GM12878 (cell line): Measurements from ENCODE around the gene TGFBR3. TPM values are rescaled to one million over a fixed set of nuclear protein-coding genes. Genes with fewer than 3 reads are reported as not detected.

Experiments
- ATAC-seq: fragments of 200-7000 bp; cut with Tn5 transposase; 3 replicates; pipeline ENCODE4 v1.9.1; 2020; ENCODE audit warnings: mild to moderate bottlenecking, moderate library complexity
- BruUV-seq: library from RNA; stranded (reverse); fragments of 400-500 nt; replicated peaks from 2 replicates; lab custom pipeline; 2021; lab: Mats Ljungman, UMichigan
- CTCF ChIA-PET: fragments of 300-600 bp; sonication (Branson Sonifier 250); formaldehyde crosslinking; extraction: SDS; loops from one replicate; lab custom pipeline; 2021; ENCODE audit warnings: inconsistent platforms; lab: Yijun Ruan, JAX
- POLR2A ChIA-PET: fragments of 350-600 bp; formaldehyde crosslinking; extraction: SDS; loops from one replicate; lab custom pipeline; 2021; ENCODE audit warnings: inconsistent platforms; lab: Charles Lee
- RAD21 ChIA-PET: fragments of 300-600 bp; sonication (Branson Sonifier 250); formaldehyde crosslinking; loops from one replicate; lab custom pipeline; 2023; ENCODE audit warnings: antibody characterized with exemption; ENCODE audit not compliant: unreplicated experiment; lab: Charles Lee
- SMC1A ChIA-PET: fragments of 300-600 bp; sonication (Branson Sonifier 250); formaldehyde crosslinking; loops from one replicate; lab custom pipeline; 2023; ENCODE audit not compliant: unreplicated experiment, uncharacterized antibody; lab: Charles Lee
- DNase-seq: peaks from one replicate; pipeline ENCODE4 v3.0.0-alpha.2; 2011; ENCODE audit warnings: low read depth, low spot score
- FAIRE-seq: peaks from 3 replicates; lab custom pipeline; 2011; peaks lifted over from hg19 to GRCh38; lab: Jason Lieb, UNC
- H2AFZ ChIP-seq: 2 replicates; pipeline ENCODE4 v1.6.0; 2011; ENCODE audit warnings: low read depth, low read length, control low read depth; ENCODE audit not compliant: control insufficient read depth
- H3K27ac ChIP-seq: 2 replicates; pipeline ENCODE4 v1.5.1; 2011; ENCODE audit warnings: control low read depth; ENCODE audit not compliant: control insufficient read depth, insufficient read depth
- H3K27me3 ChIP-seq, 2 experiments: replicated peaks in 1 of 2; 2 replicates each; pipeline versions ENCODE4 v1.6.0 to v1.6.1; 2011; ENCODE audit warnings: low read length in 1 of 2; ENCODE audit not compliant: control insufficient read depth in 2 of 2, insufficient read depth in 2 of 2
- H3K36me3 ChIP-seq, 2 experiments: 2 replicates each; pipeline ENCODE4 v1.5.1; 2011; ENCODE audit warnings: low read length in 1 of 2; ENCODE audit not compliant: control insufficient read depth in 2 of 2, insufficient read depth in 2 of 2
- H3K4me1 ChIP-seq: 2 replicates; pipeline ENCODE4 v1.6.1; 2011; ENCODE audit warnings: mild to moderate bottlenecking, low read length, moderate library complexity, mixed read lengths; ENCODE audit not compliant: control insufficient read depth, insufficient read depth
- H3K4me2 ChIP-seq: 2 replicates; pipeline ENCODE4 v1.6.0; 2011; ENCODE audit warnings: control low read depth; ENCODE audit not compliant: control insufficient read depth, insufficient read depth
- H3K4me3 ChIP-seq: fragments of 200-600 bp; sonication (generic); 2 replicates; pipeline ENCODE4 v1.5.1; 2016
- H3K79me2 ChIP-seq: 2 replicates; pipeline ENCODE4 v1.6.0; 2011; ENCODE audit warnings: low read length; ENCODE audit not compliant: control insufficient read depth, insufficient read depth
- H3K9ac ChIP-seq: 2 replicates; pipeline ENCODE4 v1.8.0; 2011; ENCODE audit warnings: low read length, control low read depth, mixed read lengths; ENCODE audit not compliant: control insufficient read depth, insufficient read depth
- H3K9me3 ChIP-seq: replicated peaks from 3 replicates; pipeline ENCODE4 v1.5.1; 2011; ENCODE audit warnings: mild to moderate bottlenecking, low read length; ENCODE audit not compliant: control insufficient read depth, insufficient read depth
- H4K20me1 ChIP-seq: 2 replicates; pipeline ENCODE4 v1.6.0; 2011; ENCODE audit not compliant: control insufficient read depth, insufficient read depth
- ATF3 ChIP-seq: IDR thresholded peaks from 2 replicates; pipeline ENCODE4 v1.6.1; 2011; ENCODE audit warnings: low read depth, mild to moderate bottlenecking, low read length, moderate library complexity, borderline replicate concordance; ENCODE audit errors: extremely low read depth
- HDGF ChIP-seq: fragments of 450-650 bp; IDR thresholded peaks from 2 replicates; pipeline ENCODE4 v1.6.1; 2016; ENCODE audit warnings: antibody characterized with exemption
- HSF1 ChIP-seq: fragments of 150-350 bp; IDR thresholded peaks from 2 replicates; pipeline ENCODE4 v1.6.1; 2014; ENCODE audit warnings: mild to moderate bottlenecking, low read depth, low read length
- MEF2B ChIP-seq: fragments of 450-650 bp; IDR thresholded peaks from 2 replicates; pipeline ENCODE4 v1.6.1; 2018; ENCODE audit warnings: mild to moderate bottlenecking, moderate library complexity; ENCODE audit not compliant: partially characterized antibody, poor library complexity, severe bottlenecking
- MTA2 ChIP-seq: fragments of 450-650 bp; IDR thresholded peaks from 2 replicates; pipeline ENCODE4 v1.6.1; 2016; ENCODE audit warnings: low read depth, mild to moderate bottlenecking, moderate library complexity
- MTA3 ChIP-seq: IDR thresholded peaks from 2 replicates; pipeline ENCODE4 v1.6.1; 2012; ENCODE audit warnings: low read length, inconsistent platforms, borderline replicate concordance
- PKNOX1 ChIP-seq: fragments of 450-650 bp; IDR thresholded peaks from 2 replicates; pipeline ENCODE4 v1.6.1; 2016; ENCODE audit warnings: mild to moderate bottlenecking
- RAD51 ChIP-seq: fragments of 450-650 bp; IDR thresholded peaks from 2 replicates; pipeline ENCODE4 v1.6.1; 2016; ENCODE audit warnings: moderate library complexity, mild to moderate bottlenecking, inconsistent platforms
- SPI1 ChIP-seq: IDR thresholded peaks from 2 replicates; pipeline ENCODE4 v1.6.1; 2011; ENCODE audit warnings: low read depth, mild to moderate bottlenecking, low read length, moderate library complexity, borderline replicate concordance; ENCODE audit not compliant: insufficient read depth
- TARDBP ChIP-seq: IDR thresholded peaks from 2 replicates; pipeline ENCODE4 v1.6.1; 2016; ENCODE audit warnings: borderline replicate concordance
- ZBTB4 ChIP-seq: fragments of 450-650 bp; formaldehyde crosslinking; IDR thresholded peaks from 2 replicates; pipeline ENCODE4 v1.4.0; 2022; ENCODE audit warnings: mild to moderate bottlenecking, moderate library complexity
- WGBS: methylation state at CpG from one replicate; pipeline ENCODE4 v1.1.6; 2016; ENCODE audit warnings: low lambda C conversion rate; ENCODE audit not compliant: insufficient replicate concordance, insufficient coverage; ENCODE audit errors: missing lambda C conversion rate; 5-methylcytosine and 5-hydroxymethylcytosine counted together
- in situ Hi-C: fragments of 300-500 bp; cut with MboI; formaldehyde crosslinking; loops from 9 replicates; pipeline ENCODE4 v1.14.3; 2018; ENCODE audit warnings: mixed read lengths
- intact Hi-C: fragments of 100-400 bp; cut with micrococcal nuclease; formaldehyde crosslinking; loops from one replicate; pipeline ENCODE4 v1.14.2; 2022; ENCODE audit not compliant: unreplicated experiment
- polyA plus RNA-seq, 11 experiments: library from polyadenylated mRNA; depleted of rRNA in 4 of 11; unstranded in 6 of 11; stranded (reverse) in 5 of 11; fragments of >200 nt; fragmentation: Nextera tagmentation in 4 of 11; fragmentation: Illumina TruSeq in 1 of 11; extraction: Ambion mirVana in 4 of 11; extraction: Trizol in 1 of 11; gene quantifications; 1 replicate in 1 of 11; 2 replicates in 10 of 11; pipeline versions ENCODE4 v1.2.1 to v1.2.3, GENCODE V29; 2011 to 2016; ENCODE audit warnings: inconsistent platforms in 2 of 11, missing spikeins in 2 of 11, low read depth in 1 of 11
- total RNA-seq, 4 experiments: library from RNA; depleted of rRNA in 3 of 4; stranded (reverse); fragments of >200 nt in 3 of 4; fragmentation: Illumina TruSeq in 1 of 4; extraction: Trizol in 1 of 4; gene quantifications; 2 replicates each; pipeline versions ENCODE4 v1.2.1 to v1.2.3, GENCODE V29; 2013 to 2021

The TGFBR3 gene
- total and polyA plus RNA-seq, 10 of the 15 experiments (the other 5 are each of a cell fraction or from before 2014, with no cell fraction given), result 2.7 to 16.5 (median 12.6) TPM

GRCh38 chr1:91647061-91647460 is 238.9 kb downstream of the TGFBR3 start:
- ChIA-PET SMC1A (no interaction called here), CTCF (no interaction called here), POLR2A (no interaction called here), RAD21 (no interaction called here)
- DNase-seq (no peak), FAIRE-seq (no peak), ATAC-seq (no peak)
- in situ Hi-C loops, result no loop called here
- TF ChIP-seq ZBTB4 (CRISPR knock-in tag), result no peak
- TF ChIP-seq SPI1, result peak; percentile 35; the same call in 1 of the 2 replicates
- TF ChIP-seq MTA2, result no peak
- no TSS peak for BruUV-seq
- WGBS, result 32% methylated on average over 1 of the region's 2 CpGs
- Histone ChIP-seq H3K4me2 (no peak overlapping the region), H4K20me1 (no peaks in the 10 kb centered on the region), H3K27ac (no peak overlapping the region), H3K79me2 (no peaks in the 10 kb centered on the region), H3K27me3 (no peaks in the 10 kb centered on the region), H2AFZ (no peak overlapping the region), H3K36me3 (no peaks in the 10 kb centered on the region), H3K9me3 (no peaks in the 10 kb centered on the region), H3K4me1 (peaks cover 5% of the 10 kb centered on the region; the same call in 1 of the 2 replicates), H3K9ac (no peak overlapping the region), H3K4me3 (no peak overlapping the region)
- intact Hi-C loops, result no loop called here

GRCh38 chr1:91645031-91645430 is 240.9 kb downstream of the TGFBR3 start:
- WGBS, result 58% methylated on average over 6 of the region's 6 CpGs
- no peak overlapping the region for H3K4me3 ChIP-seq
- 0 out of 3 replicates have a peak, but pooled peaks cover 2% of the 10 kb centered on the region for H3K9me3 ChIP-seq
- ATAC-seq, result no peak
- intact Hi-C loops (no loop called here), in situ Hi-C loops (no loop called here)
- ChIA-PET RAD21 (interaction anchor here (0.6 kb wide), 1 partner anchor 96 kb away, joined by 3 read pairs; no protein-coding TSS in a partner anchor), SMC1A (no interaction called here), POLR2A (interaction anchor here (0.5 kb wide), 1 partner anchor 16 kb away, joined by 3 read pairs; no protein-coding TSS in a partner anchor), CTCF (no interaction called here)
- no peaks in the 10 kb centered on the region for H3K79me2 ChIP-seq
- DNase-seq, result no peak
- H3K4me1 ChIP-seq, result peaks cover 5% of the 10 kb centered on the region; the same call in 1 of the 2 replicates
- no peaks in the 10 kb centered on the region for H4K20me1 ChIP-seq
- FAIRE-seq, result no peak
- BruUV-seq, result no TSS peak
- no peaks in the 10 kb centered on the region for H3K36me3 ChIP-seq
- H3K9ac ChIP-seq, result no peak overlapping the region
- no peak overlapping the region for H3K4me2 ChIP-seq
- H3K27me3 ChIP-seq, result no peaks in the 10 kb centered on the region
- H2AFZ ChIP-seq, result no peak overlapping the region
- H3K27ac ChIP-seq, result no peak overlapping the region
- TF ChIP-seq MTA3, result no peak
- TF ChIP-seq HSF1, result no peak
- TF ChIP-seq ATF3, result no peak
- no peak for TF ChIP-seq RAD51
- no peak for TF ChIP-seq TARDBP
- TF ChIP-seq PKNOX1, result no peak
- TF ChIP-seq MEF2B, result no peak
- TF ChIP-seq HDGF, result no peak
